H1 (cell line): Measurements from ENCODE around the gene RNF145. TPM values are rescaled to one million over a fixed set of nuclear protein-coding genes. Genes with fewer than 3 reads are reported as not detected.
A peak's percentile ranks its signal among the peaks of the same experiment; 100 is the strongest.

Experiments
- CTCF ChIA-PET: fragments of 300-600 bp; sonication (Branson Sonifier 250); formaldehyde crosslinking; loops from one replicate; lab custom pipeline; 2021; ENCODE audit not compliant: partially characterized antibody; lab: Charles Lee
- POLR2A ChIA-PET: fragments of 300-600 bp; sonication (Branson Sonifier 250); formaldehyde crosslinking; loops from one replicate; lab custom pipeline; 2021; ENCODE audit warnings: inconsistent platforms; ENCODE audit not compliant: partially characterized antibody; lab: Charles Lee
- DNase-seq, 2 experiments: peaks; one replicate each; pipeline versions ENCODE4 v3.0.0 to v3.0.0-alpha.2; 2010 to 2022; ENCODE audit warnings: low spot score in 2 of 2, low read depth in 1 of 2, mixed read lengths in 1 of 2
- FAIRE-seq: peaks from 2 replicates; lab custom pipeline; 2011; peaks lifted over from hg19 to GRCh38; lab: Jason Lieb, UNC
- H2AFZ ChIP-seq: 2 replicates; pipeline ENCODE4 v1.8.1; 2012; ENCODE audit warnings: low read length, inconsistent platforms
- H2AK5ac ChIP-seq: 2 replicates; pipeline ENCODE4 v1.6.1; 2013; ENCODE audit warnings: low read depth, low read length
- H2BK120ac ChIP-seq: replicated peaks from 2 replicates; pipeline ENCODE3; 2013; ENCODE audit warnings: low read depth, low read length, inconsistent platforms
- H2BK12ac ChIP-seq: 2 replicates; pipeline ENCODE4 v1.6.1; 2013; ENCODE audit warnings: low read depth, low read length
- H2BK15ac ChIP-seq: 2 replicates; pipeline ENCODE4 v1.6.1; 2013; ENCODE audit warnings: low read length
- H2BK20ac ChIP-seq: 2 replicates; pipeline ENCODE4 v1.6.1; 2013; ENCODE audit warnings: low read length
- H2BK5ac ChIP-seq: 2 replicates; pipeline ENCODE4 v1.6.1; 2013; ENCODE audit warnings: low read depth, low read length
- H3K14ac ChIP-seq: 2 replicates; pipeline ENCODE4 v1.6.1; 2013; ENCODE audit warnings: inconsistent platforms; ENCODE audit not compliant: insufficient read length
- H3K18ac ChIP-seq: 2 replicates; pipeline ENCODE4 v1.6.1; 2013; ENCODE audit warnings: low read length; ENCODE audit errors: extremely low read depth
- H3K23ac ChIP-seq: 2 replicates; pipeline ENCODE4 v1.6.1; 2013; ENCODE audit warnings: inconsistent platforms; ENCODE audit not compliant: insufficient read length
- H3K23me2 ChIP-seq: 2 replicates; pipeline ENCODE4 v1.6.1; 2013; ENCODE audit warnings: low read depth, low read length
- H3K27ac ChIP-seq: 2 replicates; pipeline ENCODE4 v1.6.1; 2011; ENCODE audit warnings: low read depth, low read length, inconsistent platforms
- H3K27me3 ChIP-seq, 4 experiments: replicated peaks in 1 of 4; 1 replicate in 1 of 4; 2 replicates in 3 of 4; pipeline versions ENCODE4 v1.6.1 to v1.8.1; 2011 to 2013; ENCODE audit warnings: low read length in 3 of 4, mild to moderate bottlenecking in 3 of 4, inconsistent platforms in 2 of 4, mixed read lengths in 2 of 4, moderate library complexity in 1 of 4; ENCODE audit not compliant: control insufficient read depth in 3 of 4, insufficient read depth in 3 of 4; ENCODE audit errors: extremely low read depth in 1 of 4
- H3K36me3 ChIP-seq, 4 experiments: 2 replicates each; pipeline versions ENCODE4 v1.6.1 to v1.8.1; 2011 to 2013; ENCODE audit warnings: mild to moderate bottlenecking in 4 of 4, low read length in 3 of 4, moderate library complexity in 2 of 4, control low read depth in 1 of 4, inconsistent platforms in 1 of 4; ENCODE audit not compliant: insufficient read depth in 4 of 4, control insufficient read depth in 2 of 4
- H3K4ac ChIP-seq: replicated peaks from 2 replicates; pipeline ENCODE3; 2013; ENCODE audit warnings: low read length, low read depth, mixed read lengths, inconsistent platforms; ENCODE audit not compliant: insufficient read length
- H3K4me1 ChIP-seq, 4 experiments: replicated peaks in 1 of 4; 1 replicate in 1 of 4; 2 replicates in 3 of 4; pipeline versions ENCODE4 v1.6.1 to v1.8.1; 2011 to 2013; ENCODE audit warnings: low read length in 3 of 4, inconsistent platforms in 2 of 4, mixed read lengths in 1 of 4; ENCODE audit not compliant: insufficient read depth in 4 of 4, control insufficient read depth in 3 of 4
- H3K4me2 ChIP-seq, 2 experiments: 2 replicates each; pipeline versions ENCODE4 v1.6.1 to v1.8.1; 2011 to 2013; ENCODE audit warnings: low read depth in 2 of 2, low read length in 2 of 2, control low read depth in 1 of 2, inconsistent platforms in 1 of 2, mild to moderate bottlenecking in 1 of 2; ENCODE audit not compliant: insufficient read depth in 1 of 2
- H3K4me3 ChIP-seq, 4 experiments: fragments of 200-600, 300-600 bp in 1 of 4; sonication (generic), shearing (Covaris generic), sonication (Bioruptor Twin) in 1 of 4; 2 replicates each; pipeline versions ENCODE4 v1.5.1 to v1.8.1; 2011 to 2016; ENCODE audit warnings: low read length in 4 of 4, low read depth in 3 of 4, control low read depth in 2 of 4, inconsistent platforms in 2 of 4, mild to moderate bottlenecking in 2 of 4, mixed read lengths in 1 of 4, moderate library complexity in 1 of 4; ENCODE audit not compliant: insufficient read depth in 2 of 4; ENCODE audit errors: extremely low read depth in 1 of 4
- H3K56ac ChIP-seq: replicated peaks from 2 replicates; pipeline ENCODE3; 2013; ENCODE audit warnings: low read depth, mild to moderate bottlenecking, mixed read lengths, low read length, inconsistent platforms; ENCODE audit not compliant: insufficient read length
- H3K79me1 ChIP-seq: 2 replicates; pipeline ENCODE4 v1.6.1; 2013; ENCODE audit warnings: low read depth, low read length, control low read depth
- H3K79me2 ChIP-seq, 2 experiments: 2 replicates each; pipeline versions ENCODE4 v1.6.1 to v1.8.1; 2012 to 2013; ENCODE audit warnings: low read length in 2 of 2, mild to moderate bottlenecking in 2 of 2, inconsistent platforms in 1 of 2; ENCODE audit not compliant: insufficient read depth in 2 of 2, control insufficient read depth in 1 of 2
- H3K9ac ChIP-seq, 4 experiments: replicated peaks in 1 of 4; 1 replicate in 1 of 4; 2 replicates in 3 of 4; pipeline versions ENCODE4 v1.6.1 to v1.8.1; 2011 to 2013; ENCODE audit warnings: low read depth in 3 of 4, low read length in 3 of 4, control low read depth in 2 of 4, mild to moderate bottlenecking in 2 of 4, moderate library complexity in 2 of 4, inconsistent platforms in 1 of 4; ENCODE audit errors: extremely low read depth in 1 of 4
- H3K9me3 ChIP-seq, 2 experiments: 2 replicates each; pipeline versions ENCODE4 v1.6.1 to v1.8.1; 2012 to 2013; ENCODE audit warnings: mild to moderate bottlenecking in 2 of 2, moderate library complexity in 2 of 2, control low read depth in 1 of 2, inconsistent platforms in 1 of 2, low read depth in 1 of 2, low read length in 1 of 2, mixed read lengths in 1 of 2; ENCODE audit not compliant: insufficient read depth in 2 of 2
- H4K20me1 ChIP-seq, 2 experiments: replicated peaks in 1 of 2; 2 replicates each; pipeline versions ENCODE3 to v1.8.1; 2011 to 2013; ENCODE audit warnings: inconsistent platforms in 2 of 2, low read length in 2 of 2, mild to moderate bottlenecking in 1 of 2; ENCODE audit not compliant: insufficient read depth in 2 of 2, control insufficient read depth in 1 of 2
- H4K5ac ChIP-seq: 2 replicates; pipeline ENCODE4 v1.6.1; 2013; ENCODE audit warnings: low read length, low read depth, mixed read lengths, inconsistent platforms; ENCODE audit not compliant: insufficient read length
- H4K8ac ChIP-seq: 2 replicates; pipeline ENCODE4 v1.8.0; 2013; ENCODE audit warnings: mild to moderate bottlenecking, moderate library complexity, low read length, inconsistent platforms; ENCODE audit not compliant: insufficient read depth; ENCODE audit errors: extremely low read depth
- H4K91ac ChIP-seq: replicated peaks from 2 replicates; pipeline ENCODE3; 2013; ENCODE audit warnings: low read length, mixed read lengths, inconsistent platforms; ENCODE audit not compliant: insufficient read length
- MAFK ChIP-seq: IDR thresholded peaks from 2 replicates; pipeline ENCODE4 v1.6.1; 2012; ENCODE audit warnings: low read depth, mild to moderate bottlenecking, improper control_type of control experiment, low read length
- PHF8 ChIP-seq: fragments of 200-600 bp; sonication (generic); conservative IDR thresholded peaks from 2 replicates; pipeline ENCODE4 v1.7.1; 2012; ENCODE audit warnings: low read depth, mild to moderate bottlenecking, inconsistent platforms, low read length, moderate library complexity
- SIX5 ChIP-seq: IDR thresholded peaks from 2 replicates; pipeline ENCODE4 v1.6.1; 2011; ENCODE audit warnings: mild to moderate bottlenecking, low read depth, low read length
- TAF1 ChIP-seq: IDR thresholded peaks from 2 replicates; pipeline ENCODE4 v1.6.1; 2011; ENCODE audit warnings: mild to moderate bottlenecking, low read depth, low read length
- WGBS, 2 experiments: shearing (Covaris generic) in 1 of 2; methylation state at CpG; one replicate each; pipeline versions ENCODE4 v1.1.6 to v1.1.7; 2013 to 2015; ENCODE audit warnings: low lambda C conversion rate in 2 of 2, mixed read lengths in 2 of 2, inconsistent platforms in 1 of 2, low coverage in 1 of 2, missing lambda C conversion rate in 1 of 2; ENCODE audit not compliant: insufficient replicate concordance in 2 of 2, insufficient coverage in 1 of 2, insufficient read length in 1 of 2; ENCODE audit errors: extremely low coverage in 1 of 2, missing lambda C conversion rate in 1 of 2; 5-methylcytosine and 5-hydroxymethylcytosine counted together
- polyA plus RNA-seq, 7 experiments: library from polyadenylated mRNA; depleted of rRNA in 3 of 7; stranded (reverse) in 5 of 7; unstranded in 2 of 7; fragments of >200 nt in 5 of 7; fragments of 200-250 nt in 2 of 7; gene quantifications; 1 replicate in 5 of 7; 2 replicates in 1 of 7; 4 replicates in 1 of 7; pipeline versions ENCODE4 v1.2.1 to v1.2.3, GENCODE V29; 2011 to 2013; ENCODE audit warnings: missing spikeins in 2 of 7, mixed read lengths in 2 of 7
- total RNA-seq: library from RNA; stranded (reverse); fragmentation: NEBNext Ultra II Directional; extraction: Animal tissue kit (Norgen Biotek cat#: 25700); gene quantifications from 2 replicates; pipeline ENCODE4 v1.2.1, GENCODE V29; 2021

The RNF145 gene
- total and polyA plus RNA-seq, 2 of the 8 experiments (the other 6 are each of a cell fraction or from before 2014, with no cell fraction given) = 34.2 to 72.5 TPM

- Histone ChIP-seq H2BK12ac (no peak overlapping the region), H2AK5ac (no peak overlapping the region), H4K8ac (no peak overlapping the region), H3K14ac (no peak overlapping the region), H3K4ac (no peak overlapping the region), H4K20me1 (peaks cover 4 to 5% of the 10 kb centered on the region in 2 experiments), H3K4me2 (peak overlapping the region in 1 of 2 experiments; percentile 84; a peak in 2 of 4 replicates), H3K4me1 (peaks cover 2 to 12% (median 4%) of the 10 kb centered on the region in 4 experiments; a peak in 5 of 7 replicates), H2BK120ac (no peak overlapping the region), H2AFZ (no peak overlapping the region), H3K36me3 (no peaks in the 10 kb centered on the region; a peak in 1 of 8 replicates), H3K79me2 (peaks cover 4 to 67% of the 10 kb centered on the region in 2 experiments; a peak in 3 of 4 replicates), H3K79me1 (peaks cover 2% of the 10 kb centered on the region; the same call in 1 of the 2 replicates), H3K27me3 (peaks cover 0 to 5% (median 1%) of the 10 kb centered on the region in 4 experiments; a peak in 3 of 7 replicates), H3K4me3 (peak overlapping the region in 1 of 4 experiments; percentile 95; a peak in 1 of 8 replicates), H3K27ac (no peak overlapping the region), H3K9me3 (no peaks in the 10 kb centered on the region), H2BK15ac (no peak overlapping the region), H2BK20ac (no peak overlapping the region), H3K56ac (no peak overlapping the region), H3K18ac (no peak overlapping the region), H4K91ac (no peak overlapping the region), H4K5ac (no peak overlapping the region), H3K23ac (no peak overlapping the region), H3K23me2 (peaks cover 21% of the 10 kb centered on the region), H3K9ac (no peak overlapping the region), H2BK5ac (no peak overlapping the region)
- WGBS, 2 experiments = 77% methylated on average over 2 of the region's 2 CpGs; no CpG with 5 or more reads in 1 of the 2 experiments
- CTCF ChIA-PET = interaction anchor here (0.6 to 1.1 kb wide), 3 partner anchors 8 to 1506 kb away, joined by 3 to 4 read pairs (median 3); no protein-coding TSS in a partner anchor
- FAIRE-seq (no peak), DNase-seq (no peak)
- POLR2A ChIA-PET = no interaction called here
- TF ChIP-seq MAFK (no peak), PHF8 (no peak), TAF1 (no peak), SIX5 (no peak)
These were observed 2.5 kb downstream of the RNF145 start for GRCh38 chr5:159206818-159207217.
